Endothelial cell of umbilical vein (primary cell): ENCODE data around the gene TMPRSS5. TPM values are rescaled to one million over a fixed set of nuclear protein-coding genes. Genes with fewer than 3 reads are reported as not detected.

Experiments
- BruUV-seq: library from RNA; stranded (reverse); fragments of 400-500 nt; replicated peaks from 2 replicates; lab custom pipeline; 2021; lab: Mats Ljungman, UMichigan
- CTCF ChIA-PET: fragments of 300-600, 350-600 bp; sonication (Branson Sonifier 250); formaldehyde crosslinking; loops from one replicate; lab custom pipeline; 2021; ENCODE audit warnings: antibody characterized with exemption, inconsistent platforms; lab: Charles Lee
- POLR2A ChIA-PET: fragments of 300-600, 350-600 bp; sonication (Branson Sonifier 250); formaldehyde crosslinking; loops from one replicate; lab custom pipeline; 2021; ENCODE audit warnings: antibody characterized with exemption, inconsistent platforms; lab: Charles Lee
- DNase-seq: peaks from one replicate; pipeline ENCODE4 v3.0.0-alpha.2; 2011; ENCODE audit warnings: low read depth, low spot score
- FAIRE-seq: peaks from 2 replicates; lab custom pipeline; 2011; peaks lifted over from hg19 to GRCh38; lab: Jason Lieb, UNC
- H2AFZ ChIP-seq: 2 replicates; pipeline ENCODE4 v1.6.0; 2012; ENCODE audit warnings: low read depth, low read length, control low read depth, inconsistent platforms
- H3K27ac ChIP-seq: 2 replicates; pipeline ENCODE4 v1.5.1; 2011; ENCODE audit warnings: low read depth, mild to moderate bottlenecking, control low read depth, low read length, moderate library complexity; ENCODE audit not compliant: insufficient read depth
- H3K27me3 ChIP-seq, 2 experiments: 2 replicates each; pipeline versions ENCODE4 v1.6.0 to v1.6.1; 2011; ENCODE audit warnings: low read length in 2 of 2, mixed read lengths in 1 of 2; ENCODE audit not compliant: control insufficient read depth in 2 of 2, insufficient read depth in 2 of 2
- H3K36me3 ChIP-seq, 2 experiments: 2 replicates in 1 of 2; 3 replicates in 1 of 2; pipeline ENCODE4 v1.5.1; 2011; ENCODE audit warnings: low read length in 2 of 2, mild to moderate bottlenecking in 1 of 2, moderate library complexity in 1 of 2; ENCODE audit not compliant: control insufficient read depth in 2 of 2, insufficient read depth in 2 of 2; ENCODE audit errors: extremely low read depth in 1 of 2
- H3K4me1 ChIP-seq: 3 replicates; pipeline ENCODE4 v1.5.1; 2011; ENCODE audit warnings: mild to moderate bottlenecking, low read length; ENCODE audit not compliant: control insufficient read depth, insufficient read depth; ENCODE audit errors: extremely low read depth
- H3K4me2 ChIP-seq: 2 replicates; pipeline ENCODE4 v1.6.1; 2011; ENCODE audit warnings: low read length, control low read depth, mixed read lengths; ENCODE audit not compliant: insufficient read depth
- H3K4me3 ChIP-seq, 3 experiments: fragments of 200-600 bp in 1 of 3; sonication (generic), shearing (Covaris generic) in 1 of 3; replicated peaks in 1 of 3; 2 replicates each; pipeline ENCODE4 v1.5.1; 2011 to 2016; ENCODE audit warnings: control low read depth in 3 of 3, low read length in 3 of 3, mild to moderate bottlenecking in 2 of 3, inconsistent platforms in 1 of 3, low read depth in 1 of 3, moderate library complexity in 1 of 3; ENCODE audit not compliant: insufficient read depth in 1 of 3
- H3K79me2 ChIP-seq: 2 replicates; pipeline ENCODE4 v1.6.0; 2012; ENCODE audit warnings: low read length, inconsistent platforms; ENCODE audit not compliant: control insufficient read depth, insufficient read depth
- H3K9ac ChIP-seq: replicated peaks from 2 replicates; pipeline ENCODE3; 2011; ENCODE audit warnings: low read length, control low read depth; ENCODE audit not compliant: insufficient read depth; ENCODE audit errors: extremely low read depth
- H3K9me1 ChIP-seq: replicated peaks from 3 replicates; pipeline ENCODE4 v1.6.0; 2011; ENCODE audit warnings: mild to moderate bottlenecking, low read length; ENCODE audit not compliant: control insufficient read depth, insufficient read depth; ENCODE audit errors: extremely low read depth
- H3K9me3 ChIP-seq: replicated peaks from 2 replicates; pipeline ENCODE4 v1.5.1; 2012; ENCODE audit warnings: low read length, inconsistent platforms; ENCODE audit not compliant: control insufficient read depth, insufficient read depth
- H4K20me1 ChIP-seq: replicated peaks from 2 replicates; pipeline ENCODE3; 2011; ENCODE audit warnings: mild to moderate bottlenecking, low read length; ENCODE audit not compliant: control insufficient read depth, insufficient read depth; ENCODE audit errors: extremely low read depth
- CTCF ChIP-seq, 2 donors: IDR thresholded peaks; 1 replicate in 1 of 2; 2 replicates in 1 of 2; pipeline ENCODE4 v1.5.1; 2011; ENCODE audit warnings: low read length in 2 of 2, mild to moderate bottlenecking in 2 of 2, moderate library complexity in 2 of 2, control low read depth in 1 of 2, inconsistent platforms in 1 of 2, low read depth in 1 of 2; ENCODE audit not compliant: insufficient read depth in 1 of 2; ENCODE audit errors: extremely low read depth in 1 of 2
- EZH2 ChIP-seq: IDR thresholded peaks from 2 replicates; pipeline ENCODE4 v1.6.1; 2012; ENCODE audit warnings: borderline replicate concordance, low read depth, mild to moderate bottlenecking, moderate library complexity, low read length, inconsistent platforms; ENCODE audit not compliant: severe bottlenecking
- FOS ChIP-seq: IDR thresholded peaks from 2 replicates; pipeline ENCODE4 v1.6.1; 2011; ENCODE audit warnings: mild to moderate bottlenecking, low read length, moderate library complexity, borderline replicate concordance; ENCODE audit not compliant: insufficient read depth
- GATA2 ChIP-seq: IDR thresholded peaks from 2 replicates; pipeline ENCODE4 v1.7.0; 2011; ENCODE audit warnings: low read depth, mild to moderate bottlenecking, moderate library complexity, mixed read lengths, low read length; ENCODE audit not compliant: insufficient read length, insufficient read depth
- JUN ChIP-seq: IDR thresholded peaks from 2 replicates; pipeline ENCODE4 v1.6.1; 2011; ENCODE audit warnings: borderline replicate concordance, low read depth; ENCODE audit not compliant: insufficient read length, insufficient read depth
- MAX ChIP-seq: IDR thresholded peaks from 2 replicates; pipeline ENCODE4 v1.6.1; 2011; ENCODE audit not compliant: insufficient read depth, insufficient read length
- MYC ChIP-seq: IDR thresholded peaks from one replicate; pipeline ENCODE4 v1.6.1; 2011; ENCODE audit warnings: mild to moderate bottlenecking, low read depth, low read length
- POLR2A ChIP-seq: IDR thresholded peaks from 2 replicates; pipeline ENCODE4 v1.6.1; 2012; ENCODE audit warnings: low read depth, mild to moderate bottlenecking, control low read depth, low read length
- POLR2AphosphoS5 ChIP-seq: IDR thresholded peaks from 2 replicates; pipeline ENCODE4 v1.6.1; 2012; ENCODE audit warnings: low read depth, mild to moderate bottlenecking, control low read depth, low read length, moderate library complexity; ENCODE audit not compliant: insufficient read depth
- dilution Hi-C: fragments of 300-500 bp; cut with MboI; formaldehyde crosslinking; loops from one replicate; pipeline ENCODE4 v1.15.0; 2019; ENCODE audit warnings: low sequenced_read_pairs; ENCODE audit not compliant: extremely low pct_ligation_motif_present
- intact Hi-C: fragments of 100-400 bp; cut with micrococcal nuclease; formaldehyde crosslinking; loops from one replicate; pipeline ENCODE4 v1.10.0; 2022
- polyA plus RNA-seq, 4 experiments: library from polyadenylated mRNA; depleted of rRNA in 3 of 4; stranded (reverse) in 3 of 4; unstranded in 1 of 4; fragments of >200 nt; gene quantifications; 2 replicates each; pipeline versions ENCODE4 v1.2.1 to v1.2.3, GENCODE V29; 2011 to 2012; ENCODE audit warnings: missing spikeins in 1 of 4
- total RNA-seq: library from RNA; stranded (reverse); gene quantifications from 2 replicates; pipeline ENCODE4 v1.2.3, GENCODE V29; 2021

Gene TMPRSS5
- total and polyA plus RNA-seq, 2 donors (not counting 3 experiments of a cell fraction or from before 2014, with no cell fraction given) = 0.40 to 0.64 TPM

- no peak for TF ChIP-seq POLR2AphosphoS5
- no peak for TF ChIP-seq EZH2
- TF ChIP-seq MAX = no peak
- TF ChIP-seq GATA2 = no peak
- no peak for TF ChIP-seq JUN
- no peak for TF ChIP-seq POLR2A
- no peak for TF ChIP-seq MYC
- no peak for TF ChIP-seq FOS
- TF ChIP-seq CTCF (IDR thresholded peaks at IDR 0.05; ENCODE audit: extremely low read depth in 1 of 2, insufficient read depth in 1 of 2, low read depth in 1 of 2, low read length in 2 of 2) = no peak
- Histone ChIP-seq H3K4me1 (no peaks in the 10 kb centered on the region), H3K79me2 (no peaks in the 10 kb centered on the region), H3K27ac (no peak overlapping the region), H3K36me3 (no peaks in the 10 kb centered on the region), H3K27me3 (no peaks in the 10 kb centered on the region), H3K9me3 (no peaks in the 10 kb centered on the region), H3K4me2 (no peak overlapping the region), H3K4me3 (no peak overlapping the region), H3K9ac (no peak overlapping the region), H4K20me1 (no peaks in the 10 kb centered on the region), H2AFZ (no peak overlapping the region), H3K9me1 (no peaks in the 10 kb centered on the region)
- DNase-seq (no peak), FAIRE-seq (no peak)
- dilution Hi-C loops = no loop called here
- BruUV-seq = no TSS peak
- ChIA-PET CTCF (no interaction called here), POLR2A (no interaction called here)
- intact Hi-C loops = no loop called here
Measured at GRCh38 chr11:113670831-113671215, 35.3 kb downstream of the TMPRSS5 start.
